ENCODE data around the gene DNAJC3. TPM values are rescaled to one million over a fixed set of nuclear protein-coding genes. Genes with fewer than 3 reads are reported as not detected.

The DNAJC3 gene
- total and polyA plus RNA-seq, 2 of the 13 experiments (the other 11 are each of a cell fraction or from before 2014, with no cell fraction given): 10.4 to 48.2 TPM

DNA sequence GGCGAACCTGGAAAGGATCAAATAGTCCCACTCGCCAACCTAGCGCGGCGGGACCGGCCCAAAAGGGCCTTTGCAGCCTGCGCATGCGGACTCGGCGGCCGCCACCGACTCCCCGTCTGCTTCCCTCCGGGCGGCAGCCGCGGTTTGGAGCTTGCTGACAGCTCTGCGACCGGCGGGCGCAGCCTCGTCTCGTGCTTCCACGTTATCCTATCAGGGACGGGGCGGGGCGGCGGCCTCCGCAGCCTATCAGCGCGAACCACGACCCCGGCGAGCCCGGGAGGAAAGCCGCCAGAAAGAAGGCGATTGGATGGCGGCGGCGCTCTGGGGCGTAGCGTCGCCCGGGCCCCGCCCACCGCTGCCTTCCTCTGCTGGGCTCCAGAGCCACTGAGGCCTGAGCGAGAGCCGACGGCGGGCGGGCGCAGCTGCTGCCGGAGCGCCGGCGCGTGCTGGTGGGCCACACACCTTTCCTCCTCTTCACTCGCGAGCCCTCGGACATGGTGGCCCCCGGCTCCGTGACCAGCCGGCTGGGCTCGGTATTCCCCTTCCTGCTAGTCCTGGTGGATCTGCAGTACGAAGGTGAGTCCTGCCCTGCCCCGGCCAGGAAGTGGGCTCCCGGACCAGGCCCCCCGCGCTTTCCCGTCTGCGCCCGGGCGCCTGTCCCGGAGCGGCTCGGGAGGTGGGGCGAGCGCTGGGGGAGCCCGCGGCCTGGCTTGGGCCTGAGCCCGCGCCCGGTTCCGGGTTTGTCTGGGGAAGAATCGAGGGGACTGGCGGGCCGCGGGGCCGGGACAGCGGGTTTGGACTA is at the start of gene DNAJC3 (continued):
- no peak for TF ChIP-seq RAD51 (IDR thresholded peaks at IDR 0.05; ENCODE audit: borderline replicate concordance)
- TF ChIP-seq ZFP36L1 (CRISPR knock-in tag; IDR thresholded peaks at IDR 0.05): 0 out of 2 replicates have a peak, but pooled peaks have one; percentile 74
- TF ChIP-seq ZNF260 (CRISPR knock-in tag; IDR thresholded peaks at IDR 0.05; ENCODE audit: borderline replicate concordance, low read depth): no peak
- TF ChIP-seq ONECUT2 (CRISPR knock-in tag; IDR thresholded peaks at IDR 0.05): no peak
- peak; percentile 84; the same call in 1 of the 2 replicates for TF ChIP-seq NFKB2 (CRISPR knock-in tag; IDR thresholded peaks at IDR 0.05; ENCODE audit: borderline replicate concordance)
- TF ChIP-seq SNRNP70 (IDR thresholded peaks at IDR 0.05; ENCODE audit: low read depth, low read length): no peak
- no peak for TF ChIP-seq GABPA (IDR thresholded peaks at IDR 0.05; ENCODE audit: low read depth, low read length)
- peak; percentile 19; the same call in 1 of the 2 replicates for TF ChIP-seq GABPA (CRISPR knock-in tag; IDR thresholded peaks at IDR 0.05; ENCODE audit: low read depth)
- peak; percentile 86 for TF ChIP-seq ZNF792 (CRISPR knock-in tag; IDR thresholded peaks at IDR 0.05)
- no peak; the same call in 1 of the 2 replicates for TF ChIP-seq RARA (CRISPR knock-in tag; IDR thresholded peaks at IDR 0.05)
- TF ChIP-seq SIX1 (CRISPR knock-in tag; IDR thresholded peaks at IDR 0.05; ENCODE audit: borderline replicate concordance): no peak
- 0 out of 2 replicates have a peak, but pooled peaks have one; percentile 66 for TF ChIP-seq ISX (CRISPR knock-in tag; conservative IDR thresholded peaks at IDR 0.05)
- TF ChIP-seq ZNF674 (CRISPR knock-in tag; IDR thresholded peaks at IDR 0.05; ENCODE audit: low read depth): 0 out of 2 replicates have a peak, but pooled peaks have one; percentile 81
- peak; percentile 85 for TF ChIP-seq TOPORS (CRISPR knock-in tag; IDR thresholded peaks at IDR 0.05)
- peak; percentile 62; the same call in 1 of the 2 replicates for TF ChIP-seq SP5 (CRISPR knock-in tag; IDR thresholded peaks at IDR 0.05; ENCODE audit: borderline replicate concordance, low read depth)
- peak; percentile 67; the same call in 1 of the 2 replicates for TF ChIP-seq ELF3 (CRISPR knock-in tag; IDR thresholded peaks at IDR 0.05)
- peak; percentile 55; the same call in 1 of the 2 replicates for TF ChIP-seq ZNF564 (CRISPR knock-in tag; IDR thresholded peaks at IDR 0.05)
- TF ChIP-seq MXI1 (IDR thresholded peaks at IDR 0.05; ENCODE audit: borderline replicate concordance, low read depth, low read length): peak; percentile 78
- TF ChIP-seq, protein P1, sequence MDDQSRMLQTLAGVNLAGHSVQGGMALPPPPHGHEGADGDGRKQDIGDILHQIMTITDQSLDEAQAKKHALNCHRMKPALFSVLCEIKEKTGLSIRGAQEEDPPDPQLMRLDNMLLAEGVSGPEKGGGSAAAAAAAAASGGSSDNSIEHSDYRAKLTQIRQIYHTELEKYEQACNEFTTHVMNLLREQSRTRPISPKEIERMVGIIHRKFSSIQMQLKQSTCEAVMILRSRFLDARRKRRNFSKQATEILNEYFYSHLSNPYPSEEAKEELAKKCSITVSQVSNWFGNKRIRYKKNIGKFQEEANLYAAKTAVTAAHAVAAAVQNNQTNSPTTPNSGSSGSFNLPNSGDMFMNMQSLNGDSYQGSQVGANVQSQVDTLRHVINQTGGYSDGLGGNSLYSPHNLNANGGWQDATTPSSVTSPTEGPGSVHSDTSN (CRISPR knock-in tag; IDR thresholded peaks at IDR 0.05; ENCODE audit: borderline replicate concordance): 0 out of 2 replicates have a peak, but pooled peaks have one; percentile 28
- TF ChIP-seq, protein P2, sequence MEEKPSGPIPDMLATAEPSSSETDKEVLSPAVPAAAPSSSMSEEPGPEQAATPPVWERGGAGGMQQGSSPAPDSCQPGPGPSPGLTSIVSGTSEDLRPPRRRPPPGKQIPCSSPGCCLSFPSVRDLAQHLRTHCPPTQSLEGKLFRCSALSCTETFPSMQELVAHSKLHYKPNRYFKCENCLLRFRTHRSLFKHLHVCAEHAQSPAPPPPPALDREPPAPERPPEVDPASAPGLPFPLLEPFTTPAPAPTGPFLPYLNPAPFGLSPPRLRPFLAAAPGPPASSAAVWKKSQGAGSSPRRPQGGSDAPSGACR (CRISPR knock-in tag; IDR thresholded peaks at IDR 0.05): peak; percentile 81; the same call in 1 of the 2 replicates
- TF ChIP-seq TEAD2 (CRISPR knock-in tag; IDR thresholded peaks at IDR 0.05): no peak; the same call in 1 of the 2 replicates
- peak; percentile 20 for TF ChIP-seq ZNF552 (CRISPR knock-in tag; IDR thresholded peaks at IDR 0.05; ENCODE audit: borderline replicate concordance)
- TF ChIP-seq ZNF296 (CRISPR knock-in tag; conservative IDR thresholded peaks at IDR 0.05): no peak
- peak; percentile 90 for TF ChIP-seq HNRNPLL (IDR thresholded peaks at IDR 0.05; ENCODE audit: low read depth, low read length, poor library complexity, severe bottlenecking)
- TF ChIP-seq NONO (IDR thresholded peaks at IDR 0.05): no peak
- TF ChIP-seq NONO (CRISPR knock-in tag; conservative IDR thresholded peaks at IDR 0.05): peak; percentile 63; the same call in 1 of the 2 replicates
- peak; percentile 92 for TF ChIP-seq KDM5B (CRISPR knock-in tag; IDR thresholded peaks at IDR 0.05; ENCODE audit: borderline replicate concordance)
- TF ChIP-seq TP53 (CRISPR knock-in tag; conservative IDR thresholded peaks at IDR 0.05): peak; percentile 19; the same call in 1 of the 2 replicates
- TF ChIP-seq FOXO1 (CRISPR knock-in tag; IDR thresholded peaks at IDR 0.05): 0 out of 2 replicates have a peak, but pooled peaks have one; percentile 15
- TF ChIP-seq TGIF2 (CRISPR knock-in tag; IDR thresholded peaks at IDR 0.05): peak; percentile 94
- TF ChIP-seq ZNF33B (CRISPR knock-in tag; IDR thresholded peaks at IDR 0.05): peak; percentile 46; the same call in 1 of the 2 replicates
- TF ChIP-seq PHF21A (CRISPR knock-in tag; IDR thresholded peaks at IDR 0.05): peak; percentile 83
